ENCODE results near the gene FSD1.

FSD1 gene

DNA sequence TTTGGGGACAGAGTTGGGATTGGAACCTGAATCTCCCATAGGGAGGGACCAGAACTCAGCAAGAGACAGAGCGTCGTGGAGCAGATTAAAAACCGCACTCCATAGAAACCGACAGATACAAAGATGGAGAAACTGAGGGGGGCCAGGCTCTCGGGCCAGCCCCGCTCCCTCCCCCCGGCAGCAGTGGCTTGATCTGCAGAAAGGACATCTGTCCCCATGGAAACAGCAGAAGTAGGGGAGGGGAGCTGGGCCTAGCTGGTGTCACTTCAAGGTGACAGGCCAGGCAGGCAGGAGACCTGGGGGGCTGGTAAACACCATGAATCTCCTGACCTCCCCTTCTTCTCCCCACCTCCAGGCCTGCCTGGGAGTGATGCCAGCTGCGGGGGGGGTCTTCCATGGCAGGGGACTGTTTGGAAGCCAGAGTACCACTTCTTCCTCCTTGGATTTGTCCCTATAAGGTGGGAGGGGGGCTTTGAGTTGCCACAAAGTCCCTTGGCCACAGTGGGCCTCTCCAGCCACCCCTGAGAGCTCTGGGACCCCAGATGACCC lies 13.1 kb upstream of the FSD1 start:
- Histone ChIP-seq H3K27me3 (replicated peaks; ENCODE audit: control insufficient read depth, insufficient read depth, low read length) (no peaks in the 10 kb centered on the region), H3K36me3 (ENCODE audit: control insufficient read depth, insufficient read depth, low read length) (no peaks in the 10 kb centered on the region), H3K4me3 (replicated peaks; ENCODE audit: low read depth, low read length) (no peak overlapping the region)
- no peak for DNase-seq (ENCODE audit: extremely low read depth, insufficient read length)
- TF ChIP-seq, protein P1, sequence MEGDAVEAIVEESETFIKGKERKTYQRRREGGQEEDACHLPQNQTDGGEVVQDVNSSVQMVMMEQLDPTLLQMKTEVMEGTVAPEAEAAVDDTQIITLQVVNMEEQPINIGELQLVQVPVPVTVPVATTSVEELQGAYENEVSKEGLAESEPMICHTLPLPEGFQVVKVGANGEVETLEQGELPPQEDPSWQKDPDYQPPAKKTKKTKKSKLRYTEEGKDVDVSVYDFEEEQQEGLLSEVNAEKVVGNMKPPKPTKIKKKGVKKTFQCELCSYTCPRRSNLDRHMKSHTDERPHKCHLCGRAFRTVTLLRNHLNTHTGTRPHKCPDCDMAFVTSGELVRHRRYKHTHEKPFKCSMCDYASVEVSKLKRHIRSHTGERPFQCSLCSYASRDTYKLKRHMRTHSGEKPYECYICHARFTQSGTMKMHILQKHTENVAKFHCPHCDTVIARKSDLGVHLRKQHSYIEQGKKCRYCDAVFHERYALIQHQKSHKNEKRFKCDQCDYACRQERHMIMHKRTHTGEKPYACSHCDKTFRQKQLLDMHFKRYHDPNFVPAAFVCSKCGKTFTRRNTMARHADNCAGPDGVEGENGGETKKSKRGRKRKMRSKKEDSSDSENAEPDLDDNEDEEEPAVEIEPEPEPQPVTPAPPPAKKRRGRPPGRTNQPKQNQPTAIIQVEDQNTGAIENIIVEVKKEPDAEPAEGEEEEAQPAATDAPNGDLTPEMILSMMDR (IDR thresholded peaks at IDR 0.05; ENCODE audit: insufficient read depth, low read length, poor library complexity, severe bottlenecking), result no peak

DNA sequence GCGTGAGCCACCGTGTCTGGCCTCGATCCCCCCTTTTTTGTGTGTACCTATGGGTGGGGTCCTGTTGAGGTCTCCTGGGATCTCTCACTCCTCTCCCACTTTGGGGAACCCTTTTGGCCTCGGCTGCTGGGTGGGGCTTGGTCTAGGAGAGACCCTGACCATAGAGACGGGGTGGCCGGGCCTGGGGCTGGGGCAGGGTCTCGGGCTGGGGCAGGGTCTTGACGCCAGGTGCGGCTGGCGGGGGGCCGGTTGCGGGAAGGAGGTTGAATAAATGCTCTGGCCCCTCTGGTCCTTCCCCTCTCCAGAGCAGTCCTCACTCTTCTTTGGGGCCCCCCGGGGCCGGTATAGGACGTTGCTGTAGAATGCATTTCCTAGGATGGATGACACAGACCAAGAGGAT lies 11.9 kb upstream of the FSD1 start:
- Histone ChIP-seq H3K4me3 (replicated peaks; ENCODE audit: low read depth, low read length) (no peak overlapping the region), H3K36me3 (ENCODE audit: control insufficient read depth, insufficient read depth, low read length) (no peaks in the 10 kb centered on the region), H3K27me3 (replicated peaks; ENCODE audit: control insufficient read depth, insufficient read depth, low read length) (no peaks in the 10 kb centered on the region; the same call in 1 of the 2 replicates)
- no peak for DNase-seq (ENCODE audit: extremely low read depth, insufficient read length)
- TF ChIP-seq, protein P1 (IDR thresholded peaks at IDR 0.05; ENCODE audit: insufficient read depth, low read length, poor library complexity, severe bottlenecking), result no peak

DNA sequence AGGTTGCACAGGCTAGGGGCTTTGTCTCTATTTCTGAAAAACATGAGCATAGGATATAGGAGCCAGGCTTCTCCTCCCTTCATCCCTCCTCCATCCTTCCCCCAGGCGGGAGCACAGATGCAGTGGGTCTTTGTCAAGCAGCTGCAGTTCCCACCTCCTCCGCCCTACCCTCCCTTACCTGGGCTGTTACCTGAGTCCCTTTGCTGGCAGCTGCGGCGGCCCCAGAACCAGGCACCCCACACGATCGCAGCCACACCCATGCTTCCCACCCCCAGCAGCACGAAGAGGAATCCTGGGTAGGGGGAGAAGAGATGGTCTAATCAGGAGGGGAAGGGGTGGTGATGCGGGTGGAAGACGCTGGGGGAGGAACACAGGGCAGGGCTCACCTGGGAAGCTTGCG lies 10.0 kb upstream of the FSD1 start:
- Histone ChIP-seq H3K36me3 (ENCODE audit: control insufficient read depth, insufficient read depth, low read length) (no peaks in the 10 kb centered on the region), H3K4me3 (replicated peaks; ENCODE audit: low read depth, low read length) (no peak overlapping the region), H3K27me3 (replicated peaks; ENCODE audit: control insufficient read depth, insufficient read depth, low read length) (no peaks in the 10 kb centered on the region; the same call in 1 of the 2 replicates)
- DNase-seq (ENCODE audit: extremely low read depth, insufficient read length), result no peak
- TF ChIP-seq, protein P1 (IDR thresholded peaks at IDR 0.05; ENCODE audit: insufficient read depth, low read length, poor library complexity, severe bottlenecking), result no peak

DNA sequence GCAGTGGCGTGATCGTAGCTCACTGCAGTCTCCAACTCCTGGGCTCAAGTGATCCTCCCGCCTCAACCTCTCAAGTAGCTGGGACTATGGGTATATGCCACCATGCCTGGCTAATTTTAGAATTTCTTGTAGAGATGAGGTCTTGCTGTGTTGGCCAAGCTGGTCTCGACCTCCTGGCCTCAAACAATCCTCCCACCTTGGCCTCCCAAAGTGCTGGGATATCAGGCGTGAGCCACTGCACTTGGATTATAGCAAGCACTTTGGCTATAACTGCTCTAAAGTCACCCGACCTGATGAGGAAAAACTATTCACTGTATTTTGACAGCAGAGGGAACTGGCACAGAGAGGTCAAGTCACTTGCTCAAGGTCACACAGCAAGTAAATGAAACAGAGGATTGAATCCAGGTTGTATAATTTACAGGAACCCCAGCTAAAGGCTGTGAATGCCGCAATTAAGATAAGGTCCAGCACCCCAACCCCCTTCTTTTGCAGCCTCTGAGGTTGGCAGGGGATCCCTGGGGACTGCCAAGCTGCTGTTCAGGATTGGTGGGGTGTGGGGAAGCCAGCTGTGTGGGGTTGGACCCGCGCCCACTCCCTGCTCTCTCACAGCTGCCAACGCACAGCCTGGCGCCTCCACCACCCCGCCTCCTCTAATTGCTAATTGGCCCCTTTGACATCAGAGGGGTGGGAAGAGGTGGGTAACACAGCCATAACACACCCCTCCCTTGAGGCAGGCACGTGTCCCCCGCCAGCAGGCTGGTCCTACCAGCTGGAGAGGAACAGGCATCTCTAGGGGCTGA lies 8.2 kb upstream of the FSD1 start:
- DNase-seq (ENCODE audit: extremely low read depth, insufficient read length), result no peak

GRCh38 chr19:4297901-4298809 lies 6.2 kb upstream of the FSD1 start:
- TF ChIP-seq, protein P1 (IDR thresholded peaks at IDR 0.05; ENCODE audit: insufficient read depth, low read length, poor library complexity, severe bottlenecking), result no peak
- no peak for DNase-seq (ENCODE audit: extremely low read depth, insufficient read length)
- Histone ChIP-seq H3K36me3 (ENCODE audit: control insufficient read depth, insufficient read depth, low read length) (no peaks in the 10 kb centered on the region), H3K27me3 (replicated peaks; ENCODE audit: control insufficient read depth, insufficient read depth, low read length) (no peaks in the 10 kb centered on the region; the same call in 1 of the 2 replicates), H3K4me3 (replicated peaks; ENCODE audit: low read depth, low read length) (no peak overlapping the region)

More for the DNA sequence above, 8.2 kb upstream of the FSD1 start:
- no peaks in the 10 kb centered on the region; the same call in 1 of the 2 replicates for H3K27me3 ChIP-seq (replicated peaks; ENCODE audit: control insufficient read depth, insufficient read depth, low read length)
- no peaks in the 10 kb centered on the region for H3K36me3 ChIP-seq (ENCODE audit: control insufficient read depth, insufficient read depth, low read length)
- TF ChIP-seq, protein P1 (IDR thresholded peaks at IDR 0.05; ENCODE audit: insufficient read depth, low read length, poor library complexity, severe bottlenecking), result no peak
- no peak overlapping the region for H3K4me3 ChIP-seq (replicated peaks; ENCODE audit: low read depth, low read length)
